Fibroblast of skin of back (primary cell): ENCODE results near the gene TOX2.
A peak's percentile ranks its signal among the peaks of the same experiment; 100 is the strongest.

Source experiments
- DNase-seq: peaks from one replicate; pipeline ENCODE4 v3.0.0-alpha.2; 2013

The TOX2 gene

DNA sequence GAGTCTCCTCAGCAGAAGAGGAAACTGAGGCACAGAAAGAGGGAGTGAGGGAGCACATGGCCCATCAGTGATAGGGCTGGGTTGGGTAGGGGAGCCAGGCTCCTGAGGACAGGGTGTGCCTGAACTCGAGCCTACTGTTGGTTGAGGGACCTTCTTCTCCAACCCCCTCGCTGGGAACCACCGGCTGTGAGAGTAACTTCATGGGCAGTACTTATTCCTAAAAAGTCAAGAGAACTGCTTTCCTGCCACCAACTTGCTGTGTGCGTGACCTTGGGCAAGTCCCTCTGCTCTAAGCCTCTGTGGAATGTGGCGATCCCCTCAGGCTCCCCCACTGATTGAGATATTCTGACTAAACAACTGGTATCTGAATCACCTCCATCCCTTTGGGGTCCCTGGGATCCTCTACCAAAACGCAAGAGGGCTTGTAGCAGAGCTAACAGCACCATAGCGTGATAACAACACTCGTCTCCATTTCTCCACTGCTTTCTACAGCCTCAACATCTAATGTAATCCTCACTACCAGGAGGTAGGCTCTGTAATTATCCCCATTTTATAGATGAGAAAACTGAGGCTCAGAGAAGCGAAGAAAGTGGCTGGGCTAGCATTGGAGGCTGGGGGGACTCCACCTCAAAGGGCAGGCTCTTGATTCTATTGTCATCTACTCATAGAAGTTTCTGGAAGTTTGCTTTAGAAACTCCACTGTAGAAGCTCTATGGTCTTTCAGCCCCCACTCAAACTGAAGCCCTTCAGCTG is 196.3 kb downstream of the TOX2 start:
- DNase-seq = no peak

DNA sequence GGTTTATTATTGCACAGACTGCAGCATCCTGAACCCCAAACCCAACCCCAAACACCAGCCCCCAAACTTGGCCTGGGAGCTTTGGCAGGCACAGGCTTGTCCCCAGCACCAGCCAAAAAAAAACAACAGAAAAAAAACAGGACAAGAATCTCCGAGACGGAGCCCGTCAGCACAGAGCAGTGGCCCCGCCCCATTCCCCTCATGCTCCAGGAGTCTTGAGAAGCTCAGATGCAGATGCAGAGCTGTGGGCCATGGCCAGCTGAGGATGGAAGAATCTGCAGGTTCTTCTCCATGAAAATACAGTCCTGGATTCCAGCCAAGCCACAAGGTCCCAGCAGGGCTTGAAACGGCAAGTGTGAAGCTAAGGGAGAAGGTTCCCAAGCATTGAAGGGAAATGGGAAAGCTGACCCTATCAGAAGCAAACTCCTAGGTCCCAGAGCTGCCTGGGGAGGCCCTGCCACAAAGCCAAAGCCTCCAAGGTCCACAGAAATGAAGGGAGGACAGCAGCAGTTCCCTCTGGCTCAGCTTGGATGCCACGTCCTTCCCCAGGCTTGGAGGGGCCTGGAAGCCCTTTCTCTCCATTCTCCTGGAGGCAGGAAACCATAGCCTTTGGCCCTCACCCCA is 197.2 kb downstream of the TOX2 start:
- DNase-seq = peak; percentile 74

DNA sequence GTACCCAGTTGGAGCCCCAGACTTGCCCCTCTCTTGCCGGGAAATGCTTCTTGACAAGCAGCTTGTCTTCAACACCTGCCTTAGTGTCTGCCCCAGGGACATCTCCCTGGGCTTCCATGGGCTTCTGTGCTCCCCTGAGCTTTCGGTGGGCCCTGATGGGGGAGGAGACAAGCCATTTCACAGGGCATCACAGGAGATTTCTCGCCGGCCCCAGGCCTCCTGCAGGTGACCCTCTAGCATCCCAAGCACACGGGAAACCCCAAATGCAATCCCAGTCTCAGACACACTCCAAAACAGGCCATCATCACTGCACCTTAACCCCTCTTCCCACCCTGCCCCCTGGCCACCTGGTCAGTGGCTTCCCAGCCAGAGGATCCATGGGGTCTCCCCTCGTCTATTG is 197.8 kb downstream of the TOX2 start:
- no peak for DNase-seq

DNA sequence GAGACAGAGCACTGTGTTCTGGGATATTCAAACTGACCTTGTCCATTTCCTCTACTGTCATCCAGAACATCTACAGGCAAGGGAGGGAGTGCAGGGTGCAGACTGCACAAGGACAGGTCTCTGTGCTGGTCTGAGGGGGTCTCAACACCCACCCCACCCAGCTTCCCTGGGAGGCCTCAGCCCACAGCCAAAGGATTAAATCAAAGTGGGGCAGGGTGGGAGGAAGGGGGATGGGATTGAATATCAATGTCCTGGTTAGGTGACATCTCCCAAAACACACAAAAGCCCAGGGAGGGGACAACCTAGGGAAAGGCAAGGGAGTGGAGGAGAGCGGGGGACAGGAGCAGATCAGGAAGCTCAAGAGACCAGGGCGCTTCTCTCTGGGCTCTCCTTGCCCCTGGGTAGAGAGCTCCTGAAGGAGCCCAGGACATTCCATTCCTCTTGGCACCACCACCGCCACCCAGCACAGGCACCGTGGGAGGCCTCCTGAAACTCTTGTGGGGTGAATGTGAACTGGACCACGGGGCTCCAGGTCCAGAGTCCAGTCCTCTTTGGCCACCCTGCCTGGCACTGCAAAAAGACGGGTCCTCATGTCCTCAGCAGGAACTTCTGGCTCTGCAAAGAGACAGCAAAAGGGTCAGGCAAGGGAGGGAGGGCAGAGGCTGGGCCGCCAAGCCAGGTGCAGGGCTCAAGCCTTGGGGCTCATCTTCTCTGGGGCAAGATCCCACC is 198.4 kb downstream of the TOX2 start:
- no peak for DNase-seq

DNA sequence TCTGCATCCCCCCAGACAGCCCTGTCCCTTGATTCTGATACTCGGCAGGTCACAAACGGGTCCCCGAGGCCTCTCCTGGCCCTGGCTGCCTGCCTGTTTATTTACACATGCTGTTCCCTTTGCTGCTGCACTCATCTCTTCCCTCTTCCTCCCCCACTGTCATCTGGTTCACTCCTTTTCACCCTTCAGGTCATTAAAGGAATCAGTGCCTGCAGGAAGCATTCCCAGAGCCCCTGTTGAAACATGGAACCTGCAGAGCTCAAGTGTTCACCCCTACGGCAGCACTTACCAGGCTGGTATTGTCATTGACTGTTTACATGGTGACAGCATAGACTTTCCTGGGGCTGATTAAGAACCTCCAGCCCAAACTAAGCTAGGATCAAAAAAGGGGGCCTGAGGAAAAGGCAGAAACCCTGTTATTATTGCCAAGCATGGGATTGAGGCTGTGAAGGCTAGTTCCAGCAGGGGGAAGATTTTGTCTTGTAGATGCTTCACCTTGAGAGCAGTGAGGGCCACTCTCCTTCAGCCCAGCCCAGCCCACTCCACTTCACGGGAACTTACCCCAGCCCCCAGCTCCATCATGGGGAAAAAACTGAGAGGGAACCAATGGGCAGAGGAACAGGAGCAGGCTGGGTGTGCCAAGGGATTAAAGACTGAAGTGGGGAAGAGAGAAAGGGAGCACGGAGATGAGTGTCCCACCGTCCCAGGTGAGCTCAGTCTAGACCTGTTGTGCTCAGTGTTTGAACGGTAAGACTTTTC is 199.1 kb downstream of the TOX2 start:
- no peak for DNase-seq

DNA sequence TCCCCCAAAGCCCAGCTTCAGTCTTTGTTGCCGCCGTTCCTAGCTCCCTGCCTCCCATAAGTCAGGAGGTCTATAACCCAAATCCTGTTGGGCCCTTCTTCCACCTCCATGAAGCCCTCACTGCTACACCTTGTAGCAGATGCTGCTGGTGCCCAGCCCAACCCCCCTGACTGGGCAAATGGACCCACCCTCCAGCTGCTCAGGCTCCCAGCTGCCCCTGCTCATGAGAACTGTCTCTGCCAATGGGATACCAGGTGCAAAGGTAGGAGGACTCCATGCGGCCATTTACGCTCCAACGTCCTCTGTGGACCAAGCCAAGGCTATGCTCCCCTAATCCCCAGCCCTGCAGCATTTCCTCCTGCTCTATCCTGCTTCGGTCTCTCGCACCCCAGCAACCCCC is 200.5 kb downstream of the TOX2 start:
- DNase-seq = no peak

DNA sequence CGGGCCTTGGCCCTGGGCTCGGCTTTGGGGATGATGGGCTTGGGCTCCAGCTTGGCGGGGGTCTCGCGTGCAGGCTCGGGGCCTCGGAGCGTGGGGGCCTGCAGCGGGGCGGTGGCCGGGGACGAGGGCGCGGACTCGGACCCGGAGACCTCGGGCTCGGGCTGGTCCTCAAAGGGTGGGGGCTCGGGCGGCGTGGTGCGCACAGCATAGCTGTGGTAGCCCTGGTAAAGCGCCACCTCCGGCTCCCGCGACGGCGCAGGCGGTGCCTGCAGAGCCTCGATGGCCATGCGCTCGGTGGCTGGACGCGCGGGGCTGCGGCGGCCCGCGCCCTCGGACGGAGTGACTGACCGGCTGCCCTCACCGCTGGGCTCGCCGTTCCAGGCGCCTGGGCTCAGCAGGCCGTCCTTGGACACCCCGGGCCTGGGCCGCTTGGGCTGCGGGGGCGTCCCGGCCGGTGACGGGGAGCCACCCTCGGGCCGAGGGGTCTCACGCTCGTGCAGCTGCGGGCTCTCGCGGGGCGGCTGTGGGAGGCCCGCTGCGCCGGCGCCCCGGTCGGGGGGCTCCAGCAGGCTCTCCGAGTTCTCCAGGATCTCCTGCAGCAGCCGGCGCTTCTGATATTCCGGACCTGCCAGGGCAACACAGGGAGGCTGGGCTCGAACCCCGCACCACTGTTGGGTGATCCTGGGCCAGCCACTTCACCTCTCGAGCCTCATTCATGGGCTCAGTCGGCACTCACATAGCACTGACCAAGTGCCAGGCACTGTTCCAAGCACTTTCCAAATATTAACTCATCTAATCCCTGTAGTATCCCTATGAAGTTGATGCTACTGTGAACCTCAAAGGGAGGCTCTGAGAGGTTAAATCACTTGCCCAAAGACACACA is 201.4 kb downstream of the TOX2 start:
- no peak for DNase-seq

DNA sequence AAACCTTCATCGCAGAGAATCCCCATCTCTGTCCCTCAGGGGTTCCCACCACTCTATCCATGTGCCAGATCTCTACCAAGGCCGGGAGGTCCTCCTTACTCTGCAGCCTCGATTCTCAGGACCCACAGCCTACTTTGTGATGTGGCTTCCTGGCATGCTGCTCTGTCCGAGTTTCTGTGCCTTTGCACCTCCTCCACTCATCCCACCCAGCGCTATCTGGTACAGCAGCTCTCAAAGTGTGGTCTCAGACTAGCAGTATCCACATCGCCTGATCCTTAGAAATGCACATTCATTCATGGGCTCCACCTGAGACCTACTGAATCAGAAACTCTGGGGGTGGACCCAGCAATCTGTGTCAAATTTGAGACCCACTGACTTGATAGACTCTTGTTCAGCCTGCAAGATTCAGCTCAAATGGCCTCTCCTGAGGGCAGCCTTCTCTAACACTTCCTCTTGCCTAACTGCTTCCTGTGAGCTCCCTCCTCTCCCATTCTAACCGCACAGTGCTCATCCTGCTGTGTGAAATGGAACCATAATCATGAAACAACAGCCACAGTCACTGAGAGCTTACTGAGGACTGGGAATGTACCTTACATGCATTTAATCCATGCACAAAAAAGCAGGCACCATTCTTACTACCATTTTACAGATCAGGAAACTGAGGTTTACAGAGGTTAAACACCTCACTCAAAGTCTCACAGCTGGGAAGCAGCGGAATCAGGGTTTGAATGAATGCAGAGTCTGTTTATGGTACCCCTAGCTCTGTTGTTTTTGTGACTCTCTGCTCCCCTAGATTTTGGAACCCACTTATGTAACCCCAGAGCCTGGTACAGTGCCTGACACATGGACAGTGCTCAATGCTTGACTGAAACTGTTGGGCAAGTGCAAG is 202.9 kb downstream of the TOX2 start:
- DNase-seq = no peak

DNA sequence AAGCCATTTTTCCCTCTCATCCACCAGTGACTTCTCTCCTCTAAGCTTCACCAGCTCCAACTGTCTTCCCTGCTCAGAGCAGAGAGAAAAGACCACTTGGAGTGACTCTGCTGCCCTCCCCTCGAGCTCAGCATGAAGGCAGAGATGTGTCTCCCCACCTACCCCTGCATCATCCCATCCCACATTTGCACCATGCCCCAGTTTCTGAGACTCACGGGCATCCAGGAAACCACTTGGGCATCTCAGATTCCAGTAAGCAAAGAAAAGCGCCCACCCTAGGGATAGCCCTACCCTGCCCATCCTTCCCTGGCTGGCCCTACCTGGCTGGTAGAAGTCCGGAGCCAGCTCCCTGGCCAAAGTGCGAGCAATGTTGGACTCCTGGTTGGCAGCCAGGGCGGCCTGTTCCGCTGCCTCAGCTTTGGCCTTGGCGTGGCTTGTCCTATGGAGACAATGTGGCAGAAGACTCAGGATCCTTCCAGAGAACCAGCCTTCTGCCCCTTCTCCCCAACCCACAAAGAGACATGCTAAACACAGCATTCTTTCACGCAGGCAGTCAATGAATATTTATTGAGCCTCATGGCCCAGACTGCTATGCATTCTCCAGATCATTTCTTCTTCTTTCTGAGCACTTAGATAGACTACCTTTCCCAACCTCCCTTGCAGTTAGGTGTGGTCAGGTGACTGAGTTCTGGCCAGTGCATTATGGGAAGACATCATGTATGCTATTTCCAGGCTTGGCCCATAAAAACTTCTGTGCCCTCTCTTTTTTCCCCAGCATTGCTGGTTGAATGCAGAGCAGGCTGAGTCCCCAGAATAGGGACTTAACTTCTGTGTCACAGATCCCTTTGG is 203.8 kb downstream of the TOX2 start:
- no peak for DNase-seq
